ENCODE data around the gene JSRP1. TPM values are rescaled to one million over a fixed set of nuclear protein-coding genes. Genes with fewer than 3 reads are reported as not detected.

JSRP1 gene
- total RNA-seq, 1 donor from 2014 or later: 0.36 TPM

- Histone ChIP-seq H3K4me3 (no peak overlapping the region), H3K27me3 (ENCODE audit: low read depth) (no peaks in the 10 kb centered on the region), H3K36me3 (peaks cover 37% of the 10 kb centered on the region), H3K4me1 (peaks cover 2% of the 10 kb centered on the region), H3K27ac (replicated peaks) (no peak overlapping the region), H3K9me3 (replicated peaks) (no peaks in the 10 kb centered on the region)
- intact Hi-C loops (cut with micrococcal nuclease): no loop called here
- DNase-seq: no peak
- TF ChIP-seq CTCF (IDR thresholded peaks at IDR 0.05; ENCODE audit: borderline replicate concordance): no peak
These were observed 53.9 kb downstream of the JSRP1 start for GRCh38 chr19:2202366-2202765.

Small RNAs within 50 kb of the gene (microRNA-seq; reads per million reads assigned to microRNA genes)
- gene MIR1227 (1.9 reads per million), gene MIR4321 (not detected)

Other genes starting within 250 kb of the JSRP1 start
- gene BTBD2, start 240.7 kb downstream of the JSRP1 start, total RNA-seq: 53.4 TPM
- 200 TPM for gene MKNK2, start 205.2 kb downstream of the JSRP1 start, total RNA-seq
- gene MOB3A, start 160.1 kb downstream of the JSRP1 start, total RNA-seq: 16.1 TPM
- 2.8 TPM for gene IZUMO4, start 159.5 kb downstream of the JSRP1 start, total RNA-seq
- 75.4 TPM for gene AP3D1, start 104.9 kb downstream of the JSRP1 start, total RNA-seq
- gene DOT1L, start 92.5 kb downstream of the JSRP1 start, total RNA-seq: 8.4 TPM
- 47.8 TPM for gene PLEKHJ1, start 20.1 kb downstream of the JSRP1 start, total RNA-seq
- 28.7 TPM for gene SF3A2, start 19.6 kb downstream of the JSRP1 start, total RNA-seq
- gene AMH, start 7.1 kb downstream of the JSRP1 start, total RNA-seq: 1.1 TPM
- 0.77 TPM for gene PEAK3, start 25.8 kb upstream of the JSRP1 start, total RNA-seq
- not detected for gene LINGO3, start 51.7 kb upstream of the JSRP1 start, total RNA-seq
- gene LSM7, start 72.2 kb upstream of the JSRP1 start, total RNA-seq: 41.1 TPM
- 26.2 TPM for gene SPPL2B, start 72.3 kb upstream of the JSRP1 start, total RNA-seq
- gene TMPRSS9, start 103.8 kb upstream of the JSRP1 start, total RNA-seq: not detected
- 87.7 TPM for gene TIMM13, start 171.2 kb upstream of the JSRP1 start, total RNA-seq
- 11.0 TPM for gene LMNB2, start 200.5 kb upstream of the JSRP1 start, total RNA-seq
- 34.3 TPM for gene GADD45B, start 219.7 kb upstream of the JSRP1 start, total RNA-seq